HL-60 (cell line): ENCODE measurements around the gene BABAM2.

ENCODE experiments used
- DNase-seq, 2 experiments: peaks; one replicate each; pipeline ENCODE4 v3.0.0-alpha.2; 2010 to 2020; ENCODE audit warnings: low read depth in 1 of 2, low spot score in 1 of 2
- H3K27ac ChIP-seq: fragments of 250-450 bp; sonication (Bioruptor Pico); replicated peaks from 2 replicates; pipeline ENCODE4 v1.5.1; 2020; ENCODE audit warnings: mild to moderate bottlenecking, moderate library complexity
- H3K27me3 ChIP-seq: fragments of 250-450 bp; sonication (Bioruptor Pico); 2 replicates; pipeline ENCODE4 v1.5.1; 2021; ENCODE audit warnings: mild to moderate bottlenecking, moderate library complexity; ENCODE audit not compliant: insufficient read depth, poor library complexity, severe bottlenecking
- H3K4me3 ChIP-seq: replicated peaks from 2 replicates; pipeline ENCODE4 v1.5.1; 2011; ENCODE audit warnings: mild to moderate bottlenecking, control low read depth, low read length; ENCODE audit not compliant: insufficient read depth
- GABPA ChIP-seq: IDR thresholded peaks from 2 replicates; pipeline ENCODE4 v1.6.1; 2012; ENCODE audit warnings: low read depth
- POLR2AphosphoS5 ChIP-seq: IDR thresholded peaks from 2 replicates; pipeline ENCODE4 v1.6.1; 2012; ENCODE audit warnings: low read depth
- REST ChIP-seq: IDR thresholded peaks from 2 replicates; pipeline ENCODE4 v1.6.1; 2012; ENCODE audit warnings: low read depth; ENCODE audit not compliant: insufficient replicate concordance
- SPI1 ChIP-seq: IDR thresholded peaks from 2 replicates; pipeline ENCODE4 v1.6.1; 2012; ENCODE audit warnings: low read depth, mild to moderate bottlenecking, borderline replicate concordance
- TF ChIP-seq, protein P1 (sequence below): IDR thresholded peaks from one replicate; pipeline ENCODE4 v1.5.1; 2011; ENCODE audit warnings: low read length, control low read depth, inconsistent platforms; ENCODE audit not compliant: insufficient read depth

BABAM2 gene

GRCh38 chr2:27906074-27906473, 15.5 kb downstream of the BABAM2 start:
- no peaks in the 10 kb centered on the region for H3K27me3 ChIP-seq

GRCh38 chr2:27907547-27907946, 17.0 kb downstream of the BABAM2 start:
- H3K27ac ChIP-seq: no peak overlapping the region
- H3K4me3 ChIP-seq: no peak overlapping the region
- DNase-seq: no peak
- TF ChIP-seq GABPA (no peak), POLR2AphosphoS5 (no peak), SPI1 (no peak), REST (no peak)
- TF ChIP-seq, protein P1, sequence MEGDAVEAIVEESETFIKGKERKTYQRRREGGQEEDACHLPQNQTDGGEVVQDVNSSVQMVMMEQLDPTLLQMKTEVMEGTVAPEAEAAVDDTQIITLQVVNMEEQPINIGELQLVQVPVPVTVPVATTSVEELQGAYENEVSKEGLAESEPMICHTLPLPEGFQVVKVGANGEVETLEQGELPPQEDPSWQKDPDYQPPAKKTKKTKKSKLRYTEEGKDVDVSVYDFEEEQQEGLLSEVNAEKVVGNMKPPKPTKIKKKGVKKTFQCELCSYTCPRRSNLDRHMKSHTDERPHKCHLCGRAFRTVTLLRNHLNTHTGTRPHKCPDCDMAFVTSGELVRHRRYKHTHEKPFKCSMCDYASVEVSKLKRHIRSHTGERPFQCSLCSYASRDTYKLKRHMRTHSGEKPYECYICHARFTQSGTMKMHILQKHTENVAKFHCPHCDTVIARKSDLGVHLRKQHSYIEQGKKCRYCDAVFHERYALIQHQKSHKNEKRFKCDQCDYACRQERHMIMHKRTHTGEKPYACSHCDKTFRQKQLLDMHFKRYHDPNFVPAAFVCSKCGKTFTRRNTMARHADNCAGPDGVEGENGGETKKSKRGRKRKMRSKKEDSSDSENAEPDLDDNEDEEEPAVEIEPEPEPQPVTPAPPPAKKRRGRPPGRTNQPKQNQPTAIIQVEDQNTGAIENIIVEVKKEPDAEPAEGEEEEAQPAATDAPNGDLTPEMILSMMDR: no peak
- H3K27me3 ChIP-seq: no peaks in the 10 kb centered on the region

More at GRCh38 chr2:27906074-27906473, 15.5 kb downstream of the BABAM2 start:
- TF ChIP-seq GABPA: no peak
- TF ChIP-seq REST: no peak
- no peak for TF ChIP-seq POLR2AphosphoS5
- TF ChIP-seq SPI1: no peak
- TF ChIP-seq, protein P1: no peak
- H3K4me3 ChIP-seq: no peak overlapping the region
- DNase-seq: no peak
- no peak overlapping the region for H3K27ac ChIP-seq

- DNase-seq: no peak
- Histone ChIP-seq H3K4me3 (no peak overlapping the region), H3K27me3 (no peaks in the 10 kb centered on the region), H3K27ac (no peak overlapping the region)
- TF ChIP-seq GABPA: no peak
- no peak for TF ChIP-seq REST
- TF ChIP-seq POLR2AphosphoS5: no peak
- TF ChIP-seq SPI1: no peak
- TF ChIP-seq, protein P1: no peak
Observed at GRCh38 chr2:27909901-27910300, 19.4 kb downstream of the BABAM2 start.
